Effector CD4-positive, alpha-beta T cell (primary cell): ENCODE data around the gene TUBG2.
"Not testable (repeated sequence)": the region's sequence is repeated elsewhere in the genome, so short reads cannot be mapped to it uniquely, and the experiment has no call there.

Experiments
- DNase-seq: peaks from one replicate; pipeline ENCODE4 v3.0.0-alpha.2; 2020

The TUBG2 gene

GRCh38 chr17:42655528-42655927 lies 3.6 kb upstream of the TUBG2 start:
- no peak for DNase-seq

GRCh38 chr17:42657824-42658588 lies 1.1 kb upstream of the TUBG2 start:
- DNase-seq, result no peak

- not testable (repeated sequence) for DNase-seq
Measured at GRCh38 chr17:42659932-42660274, 819 bp downstream of the TUBG2 start.

- no peak for DNase-seq
Measured at GRCh38 chr17:42660692-42661345, 1.7 kb downstream of the TUBG2 start.

GRCh38 chr17:42665581-42666001 lies 6.5 kb downstream of the TUBG2 start:
- DNase-seq, result no peak

- DNase-seq, result not testable (repeated sequence)
Measured at GRCh38 chr17:42666126-42666525, 7.0 kb downstream of the TUBG2 start.

- no peak for DNase-seq
Measured at GRCh38 chr17:42667088-42667951, 8.2 kb downstream of the TUBG2 start.

- DNase-seq, result no peak
Measured at GRCh38 chr17:42669705-42669976, 10.6 kb downstream of the TUBG2 start.

- no peak for DNase-seq
Measured at GRCh38 chr17:42669977-42670788, 11.1 kb downstream of the TUBG2 start.

- DNase-seq, result no peak
Measured at GRCh38 chr17:42670789-42671657, 11.9 kb downstream of the TUBG2 start.

- no peak for DNase-seq
Measured at GRCh38 chr17:42672038-42672437, 13.0 kb downstream of the TUBG2 start.

- DNase-seq, result no peak
Measured at GRCh38 chr17:42673266-42673884, 14.3 kb downstream of the TUBG2 start.

GRCh38 chr17:42673885-42674754 lies 15.0 kb downstream of the TUBG2 start:
- no peak for DNase-seq

GRCh38 chr17:42674755-42675347 lies 15.8 kb downstream of the TUBG2 start:
- no peak for DNase-seq

- no peak for DNase-seq
Measured at GRCh38 chr17:42675348-42675964, 16.4 kb downstream of the TUBG2 start.

GRCh38 chr17:42675965-42676423 lies 16.9 kb downstream of the TUBG2 start:
- no peak for DNase-seq

- no peak for DNase-seq
Measured at GRCh38 chr17:42676424-42677011, 17.4 kb downstream of the TUBG2 start, which contains the start of gene PLEKHH3. Gene PLEKHH3 (minus strand): TSS chr17:42676994. CDS start chr17:42676563, 431 bp downstream.

- DNase-seq, result peak; percentile 96
Measured at GRCh38 chr17:42677012-42677857, 18.2 kb downstream of the TUBG2 start.
